Upper lobe of left lung (tissue), 6 donors: ENCODE results near the gene PEPD. TPM values are rescaled to one million over a fixed set of nuclear protein-coding genes. Genes with fewer than 3 reads are reported as not detected.
A peak's percentile ranks its signal among the peaks of the same experiment; 100 is the strongest.
"Not testable (repeated sequence)": the region's sequence is repeated elsewhere in the genome, so short reads cannot be mapped to it uniquely, and the experiment has no call there.

Experiments
- ATAC-seq, 2 donors: fragments of 200-7000 bp; cut with Tn5 transposase; one replicate each; pipeline ENCODE4 v1.9.1; 2022; ENCODE audit warnings: mild to moderate bottlenecking in 2 of 2, moderate library complexity in 2 of 2; ENCODE audit not compliant: low FRiP score in 2 of 2
- DNase-seq, 2 donors: peaks; one replicate each; pipeline ENCODE4 v3.0.0-alpha.2; 2019 to 2020
- H3K27ac ChIP-seq, 4 donors: fragments of 200-600 bp; sonication (generic); one replicate each; pipeline ENCODE4 v1.5.1; 2016 to 2019
- H3K27me3 ChIP-seq, 4 donors: fragments of 200-600 bp; sonication (generic); one replicate each; pipeline ENCODE4 v1.5.1; 2017 to 2019
- H3K36me3 ChIP-seq, 4 donors: fragments of 200-600 bp; sonication (generic); one replicate each; pipeline ENCODE4 v1.5.1; 2016 to 2019
- H3K4me1 ChIP-seq, 4 donors: fragments of 200-600 bp; sonication (generic); one replicate each; pipeline ENCODE4 v1.5.1; 2018 to 2019
- H3K4me3 ChIP-seq, 4 donors: fragments of 200-600 bp; sonication (generic); one replicate each; pipeline ENCODE4 v1.5.1; 2017 to 2019; ENCODE audit warnings: mild to moderate bottlenecking in 2 of 4, moderate library complexity in 1 of 4
- H3K9me3 ChIP-seq, 4 donors: fragments of 200-600 bp; sonication (generic); one replicate each; pipeline ENCODE4 v1.5.1; 2018 to 2019
- CTCF ChIP-seq, 6 experiments: fragments of 450-650 bp in 4 of 6; fragments of 200-600 bp in 2 of 6; sonication (generic) in 2 of 6; IDR thresholded peaks; one replicate each; pipeline ENCODE4 v1.5.1; 2016 to 2019; ENCODE audit warnings: antibody characterized with exemption in 6 of 6
- EP300 ChIP-seq, 4 donors: sonication (generic); formaldehyde crosslinking; IDR thresholded peaks; one replicate each; pipeline ENCODE4 v1.5.1; 2017; ENCODE audit warnings: antibody characterized with exemption in 4 of 4, control low read depth in 2 of 4
- POLR2A ChIP-seq, 4 donors: fragments of 450-650 bp; IDR thresholded peaks; one replicate each; pipeline ENCODE4 v1.5.1; 2016 to 2017; ENCODE audit warnings: antibody characterized with exemption in 4 of 4, mild to moderate bottlenecking in 2 of 4
- POLR2AphosphoS5 ChIP-seq, 2 donors: sonication (generic); formaldehyde crosslinking; IDR thresholded peaks; one replicate each; pipeline ENCODE4 v1.5.1; 2017; ENCODE audit warnings: antibody characterized with exemption in 2 of 2
- WGBS, 2 donors: methylation state at CpG; one replicate each; pipeline ENCODE4 v1.1.5; 2017 to 2018; 5-methylcytosine and 5-hydroxymethylcytosine counted together
- total RNA-seq, 6 donors: library from RNA; depleted of rRNA in 4 of 6; stranded (reverse); fragments of >200 nt in 4 of 6; gene quantifications; one replicate each; pipeline versions ENCODE4 v1.1.0 to v1.2.1, GENCODE V29; 2016 to 2021
- donor health status: DM: no; HTN: no; CAD: no; lungs with moderate emphysema.
- donor health status: DM: no; HTN: yes; CAD: no; lungs with severe emphysema.

The PEPD gene
- total RNA-seq, 6 donors from 2014 or later: 30.4 to 106 (median 80.6) TPM

GRCh38 chr19:33492090-33492489 lies 29.5 kb downstream of the PEPD start:
- Histone ChIP-seq H3K27me3 (no peaks in the 10 kb centered on the region), H3K36me3 (peaks cover 0 to 28% (median 13%) of the 10 kb centered on the region in 4 donors), H3K27ac (no peak overlapping the region), H3K9me3 (no peaks in the 10 kb centered on the region), H3K4me1 (no peaks in the 10 kb centered on the region), H3K4me3 (no peak overlapping the region)
- TF ChIP-seq POLR2A (IDR thresholded peaks at IDR 0.05): no peak
- no peak for TF ChIP-seq CTCF (IDR thresholded peaks at IDR 0.05)
- no peak for TF ChIP-seq EP300 (IDR thresholded peaks at IDR 0.05)
- TF ChIP-seq POLR2AphosphoS5 (IDR thresholded peaks at IDR 0.05): no peak
- DNase-seq (no peak), ATAC-seq (no peak)
- WGBS, 2 donors: 94% methylated on average over 7 of the region's 7 CpGs

GRCh38 chr19:33490596-33490995 lies 31.0 kb downstream of the PEPD start:
- WGBS, 2 donors: 91 to 92% methylated on average over 8 of the region's 8 CpGs
- not testable (repeated sequence) for ATAC-seq, H3K4me1 ChIP-seq, H3K27me3 ChIP-seq, H3K4me3 ChIP-seq, H3K9me3 ChIP-seq, H3K27ac ChIP-seq, DNase-seq
- H3K36me3 ChIP-seq: peaks cover 0 to 21% (median 8%) of the 10 kb centered on the region in 4 donors

GRCh38 chr19:33490041-33490451 lies 31.5 kb downstream of the PEPD start:
- H3K36me3 ChIP-seq: peaks cover 0 to 19% (median 6%) of the 10 kb centered on the region in 4 donors
- H3K27me3 ChIP-seq: no peaks in the 10 kb centered on the region
- TF ChIP-seq POLR2A (IDR thresholded peaks at IDR 0.05): no peak
- no peak for TF ChIP-seq POLR2AphosphoS5 (IDR thresholded peaks at IDR 0.05)
- TF ChIP-seq EP300 (IDR thresholded peaks at IDR 0.05): no peak
- no peak for TF ChIP-seq CTCF (IDR thresholded peaks at IDR 0.05)
- no peak overlapping the region for H3K27ac ChIP-seq
- no peak overlapping the region for H3K4me3 ChIP-seq
- H3K9me3 ChIP-seq: no peaks in the 10 kb centered on the region
- no peaks in the 10 kb centered on the region for H3K4me1 ChIP-seq
- WGBS, 2 donors: 87 to 91% methylated on average over 8 to 9 of the region's 9 CpGs
- no peak for ATAC-seq
- peak in 1 of 2 donors; percentile 68 for DNase-seq

- no peak for TF ChIP-seq CTCF (IDR thresholded peaks at IDR 0.05)
- TF ChIP-seq EP300 (IDR thresholded peaks at IDR 0.05): no peak
- no peak for TF ChIP-seq POLR2A (IDR thresholded peaks at IDR 0.05)
- TF ChIP-seq POLR2AphosphoS5 (IDR thresholded peaks at IDR 0.05): no peak
- WGBS, 2 donors: 84 to 96% methylated on average over 6 to 8 of the region's 8 CpGs
- peaks cover 0 to 19% (median 6%) of the 10 kb centered on the region in 4 donors for H3K36me3 ChIP-seq
Measured at GRCh38 chr19:33488826-33489225, 32.8 kb downstream of the PEPD start.

GRCh38 chr19:33487901-33488800 lies 33.4 kb downstream of the PEPD start:
- 87 to 89% methylated on average over 9 to 15 of the region's 16 CpGs for WGBS, 2 donors
- Histone ChIP-seq H3K4me1 (no peaks in the 10 kb centered on the region), H3K36me3 (peaks cover 0 to 19% (median 6%) of the 10 kb centered on the region in 4 donors), H3K4me3 (no peak overlapping the region), H3K27ac (no peak overlapping the region), H3K27me3 (no peaks in the 10 kb centered on the region), H3K9me3 (peaks cover 0 to 10% (median 5%) of the 10 kb centered on the region in 4 donors)
- no peak for ATAC-seq
- TF ChIP-seq CTCF (IDR thresholded peaks at IDR 0.05) (no peak), POLR2A (IDR thresholded peaks at IDR 0.05) (no peak), POLR2AphosphoS5 (IDR thresholded peaks at IDR 0.05) (no peak), EP300 (IDR thresholded peaks at IDR 0.05) (no peak)
- no peak for DNase-seq

More at GRCh38 chr19:33488826-33489225, 32.8 kb downstream of the PEPD start:
- Histone ChIP-seq H3K27ac (no peak overlapping the region), H3K9me3 (peaks cover 0 to 3% (median 0%) of the 10 kb centered on the region in 4 donors), H3K4me1 (no peaks in the 10 kb centered on the region), H3K27me3 (no peaks in the 10 kb centered on the region), H3K4me3 (no peak overlapping the region)
- ATAC-seq (no peak), DNase-seq (peak in 1 of 2 donors; percentile 56)
